ENCODE results near the gene MACROD2.

Gene MACROD2

DNA sequence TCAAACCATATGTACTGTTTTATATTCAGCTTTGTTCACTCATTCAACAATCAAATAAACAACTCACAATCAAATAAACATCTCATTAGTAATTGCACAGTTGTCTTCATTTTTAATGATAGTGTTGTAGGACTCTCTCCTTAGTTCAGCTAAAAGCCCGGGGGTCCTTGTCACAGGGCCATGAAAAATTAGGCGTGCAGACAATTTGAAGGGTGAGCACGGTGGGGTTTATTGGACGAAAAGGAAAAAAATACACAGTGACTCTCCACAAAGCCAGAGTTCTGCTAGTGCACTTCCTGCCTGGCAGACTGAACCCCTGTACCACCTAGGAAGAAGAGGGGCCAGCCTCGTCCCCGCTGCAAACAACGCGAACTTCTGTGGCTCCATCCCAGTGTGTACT lies 599.7 kb downstream of the MACROD2 start (continued):
- TF ChIP-seq ZNF623 (tag by site-specific recombination; IDR thresholded peaks at IDR 0.05): no peak
- TF ChIP-seq, protein P1, sequence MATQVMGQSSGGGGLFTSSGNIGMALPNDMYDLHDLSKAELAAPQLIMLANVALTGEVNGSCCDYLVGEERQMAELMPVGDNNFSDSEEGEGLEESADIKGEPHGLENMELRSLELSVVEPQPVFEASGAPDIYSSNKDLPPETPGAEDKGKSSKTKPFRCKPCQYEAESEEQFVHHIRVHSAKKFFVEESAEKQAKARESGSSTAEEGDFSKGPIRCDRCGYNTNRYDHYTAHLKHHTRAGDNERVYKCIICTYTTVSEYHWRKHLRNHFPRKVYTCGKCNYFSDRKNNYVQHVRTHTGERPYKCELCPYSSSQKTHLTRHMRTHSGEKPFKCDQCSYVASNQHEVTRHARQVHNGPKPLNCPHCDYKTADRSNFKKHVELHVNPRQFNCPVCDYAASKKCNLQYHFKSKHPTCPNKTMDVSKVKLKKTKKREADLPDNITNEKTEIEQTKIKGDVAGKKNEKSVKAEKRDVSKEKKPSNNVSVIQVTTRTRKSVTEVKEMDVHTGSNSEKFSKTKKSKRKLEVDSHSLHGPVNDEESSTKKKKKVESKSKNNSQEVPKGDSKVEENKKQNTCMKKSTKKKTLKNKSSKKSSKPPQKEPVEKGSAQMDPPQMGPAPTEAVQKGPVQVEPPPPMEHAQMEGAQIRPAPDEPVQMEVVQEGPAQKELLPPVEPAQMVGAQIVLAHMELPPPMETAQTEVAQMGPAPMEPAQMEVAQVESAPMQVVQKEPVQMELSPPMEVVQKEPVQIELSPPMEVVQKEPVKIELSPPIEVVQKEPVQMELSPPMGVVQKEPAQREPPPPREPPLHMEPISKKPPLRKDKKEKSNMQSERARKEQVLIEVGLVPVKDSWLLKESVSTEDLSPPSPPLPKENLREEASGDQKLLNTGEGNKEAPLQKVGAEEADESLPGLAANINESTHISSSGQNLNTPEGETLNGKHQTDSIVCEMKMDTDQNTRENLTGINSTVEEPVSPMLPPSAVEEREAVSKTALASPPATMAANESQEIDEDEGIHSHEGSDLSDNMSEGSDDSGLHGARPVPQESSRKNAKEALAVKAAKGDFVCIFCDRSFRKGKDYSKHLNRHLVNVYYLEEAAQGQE (tag by site-specific recombination; IDR thresholded peaks at IDR 0.05): no peak

DNA sequence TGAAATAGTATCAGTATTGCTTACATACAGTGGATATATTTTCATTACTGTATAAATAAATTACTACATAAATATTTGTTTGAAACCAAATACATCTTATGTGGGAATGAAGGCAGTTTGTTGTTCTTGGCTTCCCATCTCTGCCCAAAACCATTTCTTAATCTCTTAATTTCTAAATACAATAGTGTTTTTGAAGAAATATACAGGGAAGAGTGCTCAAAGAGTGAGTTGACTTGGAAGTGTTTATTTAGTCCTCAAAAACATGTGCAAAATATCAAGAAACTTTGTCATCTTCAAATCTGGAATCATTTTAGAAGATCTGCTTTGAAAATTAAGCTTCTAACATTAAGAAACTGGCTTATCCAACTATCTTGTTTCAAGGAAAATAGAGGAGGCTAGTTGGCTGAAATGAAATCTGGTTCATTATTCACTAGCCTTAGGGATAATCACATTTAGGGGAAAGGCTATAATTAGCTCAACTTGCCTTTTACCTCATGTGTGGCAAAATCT lies 601.9 kb downstream of the MACROD2 start:
- CTCF ChIA-PET: no interaction called here

DNA sequence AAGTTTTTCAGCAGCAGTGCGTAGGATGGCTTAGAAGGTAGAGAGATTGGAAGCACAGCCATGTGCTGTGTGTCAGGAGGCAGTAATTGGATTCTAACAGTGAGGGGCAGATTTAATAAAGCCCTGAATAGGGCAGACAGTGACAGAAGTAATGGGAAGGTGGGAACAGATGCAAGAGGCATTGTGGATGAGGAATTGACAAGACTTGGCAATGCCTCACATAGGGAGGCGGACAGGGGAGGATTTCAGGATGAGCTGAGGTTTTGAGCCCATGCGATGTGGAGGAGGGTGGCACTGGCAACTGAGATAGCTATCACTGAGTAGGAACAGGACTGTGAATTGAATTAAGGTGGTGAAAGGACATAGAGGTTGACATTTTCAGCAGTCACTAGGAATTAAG lies 604.3 kb downstream of the MACROD2 start:
- POLR2A ChIA-PET: interaction anchor here (0.9 kb wide), 1 partner anchor 262 kb away, joined by 3 read pairs; the partner anchor contains the start of gene FLRT3
- TF ChIP-seq ZBTB1 (tag by site-specific recombination; IDR thresholded peaks at IDR 0.05) (no peak), GLI4 (tag by site-specific recombination; IDR thresholded peaks at IDR 0.05) (no peak), ZNF623 (tag by site-specific recombination; IDR thresholded peaks at IDR 0.05) (no peak), ZNF169 (tag by site-specific recombination; IDR thresholded peaks at IDR 0.05) (no peak), MEIS1 (CRISPR knock-in tag; IDR thresholded peaks at IDR 0.05; ENCODE audit: borderline replicate concordance) (no peak), ZNF138 (tag by site-specific recombination; IDR thresholded peaks at IDR 0.05; ENCODE audit: borderline replicate concordance) (no peak)
- TF ChIP-seq, protein P2, sequence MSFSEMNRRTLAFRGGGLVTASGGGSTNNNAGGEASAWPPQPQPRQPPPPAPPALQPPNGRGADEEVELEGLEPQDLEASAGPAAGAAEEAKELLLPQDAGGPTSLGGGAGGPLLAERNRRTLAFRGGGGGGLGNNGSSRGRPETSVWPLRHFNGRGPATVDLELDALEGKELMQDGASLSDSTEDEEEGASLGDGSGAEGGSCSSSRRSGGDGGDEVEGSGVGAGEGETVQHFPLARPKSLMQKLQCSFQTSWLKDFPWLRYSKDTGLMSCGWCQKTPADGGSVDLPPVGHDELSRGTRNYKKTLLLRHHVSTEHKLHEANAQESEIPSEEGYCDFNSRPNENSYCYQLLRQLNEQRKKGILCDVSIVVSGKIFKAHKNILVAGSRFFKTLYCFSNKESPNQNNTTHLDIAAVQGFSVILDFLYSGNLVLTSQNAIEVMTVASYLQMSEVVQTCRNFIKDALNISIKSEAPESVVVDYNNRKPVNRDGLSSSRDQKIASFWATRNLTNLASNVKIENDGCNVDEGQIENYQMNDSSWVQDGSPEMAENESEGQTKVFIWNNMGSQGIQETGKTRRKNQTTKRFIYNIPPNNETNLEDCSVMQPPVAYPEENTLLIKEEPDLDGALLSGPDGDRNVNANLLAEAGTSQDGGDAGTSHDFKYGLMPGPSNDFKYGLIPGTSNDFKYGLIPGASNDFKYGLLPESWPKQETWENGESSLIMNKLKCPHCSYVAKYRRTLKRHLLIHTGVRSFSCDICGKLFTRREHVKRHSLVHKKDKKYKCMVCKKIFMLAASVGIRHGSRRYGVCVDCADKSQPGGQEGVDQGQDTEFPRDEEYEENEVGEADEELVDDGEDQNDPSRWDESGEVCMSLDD (tag by site-specific recombination; IDR thresholded peaks at IDR 0.05): no peak
- Histone ChIP-seq H3K27ac (ENCODE audit: extremely low read depth, low read depth, low read length) (no peak overlapping the region), H3K4me3 (ENCODE audit: low read depth, low read length) (no peak overlapping the region), H3K4me1 (ENCODE audit: control insufficient read depth, insufficient read depth, low read length) (peaks cover 5% of the 10 kb centered on the region), H3K9me3 (ENCODE audit: control insufficient read depth, insufficient read depth, low read depth, low read length) (no peaks in the 10 kb centered on the region), H3K36me3 (ENCODE audit: control insufficient read depth in 2 of 2, insufficient read depth in 1 of 2, low read length in 2 of 2) (no peaks in the 10 kb centered on the region)
- CTCF ChIA-PET: interaction anchor here (0.5 kb wide), 1 partner anchor 1046 kb away, joined by 3 read pairs; no protein-coding TSS in a partner anchor

More for the DNA sequence above, 601.9 kb downstream of the MACROD2 start:
- Histone ChIP-seq H3K9me3 (ENCODE audit: control insufficient read depth, insufficient read depth, low read depth, low read length) (no peaks in the 10 kb centered on the region), H3K36me3 (ENCODE audit: control insufficient read depth in 2 of 2, insufficient read depth in 1 of 2, low read length in 2 of 2) (no peaks in the 10 kb centered on the region), H3K27ac (ENCODE audit: extremely low read depth, low read depth, low read length) (no peak overlapping the region), H3K4me1 (ENCODE audit: control insufficient read depth, insufficient read depth, low read length) (peaks cover 5% of the 10 kb centered on the region), H3K4me3 (ENCODE audit: low read depth, low read length) (no peak overlapping the region)
- no peak for TF ChIP-seq ZNF16 (tag by site-specific recombination; IDR thresholded peaks at IDR 0.05; ENCODE audit: low read depth)
- TF ChIP-seq ZNF529 (tag by site-specific recombination; IDR thresholded peaks at IDR 0.05; ENCODE audit: insufficient replicate concordance): no peak
- TF ChIP-seq EGR2 (tag by site-specific recombination; IDR thresholded peaks at IDR 0.05; ENCODE audit: low read depth): no peak
- no peak for TF ChIP-seq ZNF621 (tag by site-specific recombination; IDR thresholded peaks at IDR 0.05)
- no peak for TF ChIP-seq OVOL3 (tag by site-specific recombination; IDR thresholded peaks at IDR 0.05)
- TF ChIP-seq SCRT2 (tag by site-specific recombination; IDR thresholded peaks at IDR 0.05): no peak
- TF ChIP-seq GLI4 (tag by site-specific recombination; IDR thresholded peaks at IDR 0.05): no peak
- no peak for TF ChIP-seq ZNF549 (tag by site-specific recombination; IDR thresholded peaks at IDR 0.05)
- no peak for TF ChIP-seq MYNN (tag by site-specific recombination; IDR thresholded peaks at IDR 0.05; ENCODE audit: borderline replicate concordance)
- TF ChIP-seq ZNF133 (tag by site-specific recombination; IDR thresholded peaks at IDR 0.05): no peak
- TF ChIP-seq ZNF791 (tag by site-specific recombination; IDR thresholded peaks at IDR 0.05): no peak
- TF ChIP-seq, protein P3, sequence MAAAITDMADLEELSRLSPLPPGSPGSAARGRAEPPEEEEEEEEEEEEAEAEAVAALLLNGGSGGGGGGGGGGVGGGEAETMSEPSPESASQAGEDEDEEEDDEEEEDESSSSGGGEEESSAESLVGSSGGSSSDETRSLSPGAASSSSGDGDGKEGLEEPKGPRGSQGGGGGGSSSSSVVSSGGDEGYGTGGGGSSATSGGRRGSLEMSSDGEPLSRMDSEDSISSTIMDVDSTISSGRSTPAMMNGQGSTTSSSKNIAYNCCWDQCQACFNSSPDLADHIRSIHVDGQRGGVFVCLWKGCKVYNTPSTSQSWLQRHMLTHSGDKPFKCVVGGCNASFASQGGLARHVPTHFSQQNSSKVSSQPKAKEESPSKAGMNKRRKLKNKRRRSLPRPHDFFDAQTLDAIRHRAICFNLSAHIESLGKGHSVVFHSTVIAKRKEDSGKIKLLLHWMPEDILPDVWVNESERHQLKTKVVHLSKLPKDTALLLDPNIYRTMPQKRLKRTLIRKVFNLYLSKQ (tag by site-specific recombination; IDR thresholded peaks at IDR 0.05; ENCODE audit: borderline replicate concordance): no peak
- no peak for TF ChIP-seq ZNF354C (tag by site-specific recombination; IDR thresholded peaks at IDR 0.05; ENCODE audit: borderline replicate concordance, low read depth)
- TF ChIP-seq ZBTB48 (tag by site-specific recombination; IDR thresholded peaks at IDR 0.05): no peak
- no peak for TF ChIP-seq ZBTB17 (tag by site-specific recombination; IDR thresholded peaks at IDR 0.05)
- no peak for TF ChIP-seq ZNF112 (tag by site-specific recombination; IDR thresholded peaks at IDR 0.05)
- TF ChIP-seq ZSCAN23 (tag by site-specific recombination; IDR thresholded peaks at IDR 0.05): no peak
- TF ChIP-seq ZFP3 (tag by site-specific recombination; IDR thresholded peaks at IDR 0.05; ENCODE audit: low read depth): no peak
- no peak for TF ChIP-seq ZNF423 (tag by site-specific recombination; IDR thresholded peaks at IDR 0.05)
- TF ChIP-seq, protein P4, sequence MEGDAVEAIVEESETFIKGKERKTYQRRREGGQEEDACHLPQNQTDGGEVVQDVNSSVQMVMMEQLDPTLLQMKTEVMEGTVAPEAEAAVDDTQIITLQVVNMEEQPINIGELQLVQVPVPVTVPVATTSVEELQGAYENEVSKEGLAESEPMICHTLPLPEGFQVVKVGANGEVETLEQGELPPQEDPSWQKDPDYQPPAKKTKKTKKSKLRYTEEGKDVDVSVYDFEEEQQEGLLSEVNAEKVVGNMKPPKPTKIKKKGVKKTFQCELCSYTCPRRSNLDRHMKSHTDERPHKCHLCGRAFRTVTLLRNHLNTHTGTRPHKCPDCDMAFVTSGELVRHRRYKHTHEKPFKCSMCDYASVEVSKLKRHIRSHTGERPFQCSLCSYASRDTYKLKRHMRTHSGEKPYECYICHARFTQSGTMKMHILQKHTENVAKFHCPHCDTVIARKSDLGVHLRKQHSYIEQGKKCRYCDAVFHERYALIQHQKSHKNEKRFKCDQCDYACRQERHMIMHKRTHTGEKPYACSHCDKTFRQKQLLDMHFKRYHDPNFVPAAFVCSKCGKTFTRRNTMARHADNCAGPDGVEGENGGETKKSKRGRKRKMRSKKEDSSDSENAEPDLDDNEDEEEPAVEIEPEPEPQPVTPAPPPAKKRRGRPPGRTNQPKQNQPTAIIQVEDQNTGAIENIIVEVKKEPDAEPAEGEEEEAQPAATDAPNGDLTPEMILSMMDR (tag by site-specific recombination; IDR thresholded peaks at IDR 0.05): no peak
- POLR2A ChIA-PET: no interaction called here
